ENCODE measurements around the gene CGB5. TPM values are rescaled to one million over a fixed set of nuclear protein-coding genes. Genes with fewer than 3 reads are reported as not detected.

CGB5 gene
- total and polyA plus RNA-seq, 2 donors (not counting 1 experiment from before 2014, with no cell fraction given), result not detected

DNA sequence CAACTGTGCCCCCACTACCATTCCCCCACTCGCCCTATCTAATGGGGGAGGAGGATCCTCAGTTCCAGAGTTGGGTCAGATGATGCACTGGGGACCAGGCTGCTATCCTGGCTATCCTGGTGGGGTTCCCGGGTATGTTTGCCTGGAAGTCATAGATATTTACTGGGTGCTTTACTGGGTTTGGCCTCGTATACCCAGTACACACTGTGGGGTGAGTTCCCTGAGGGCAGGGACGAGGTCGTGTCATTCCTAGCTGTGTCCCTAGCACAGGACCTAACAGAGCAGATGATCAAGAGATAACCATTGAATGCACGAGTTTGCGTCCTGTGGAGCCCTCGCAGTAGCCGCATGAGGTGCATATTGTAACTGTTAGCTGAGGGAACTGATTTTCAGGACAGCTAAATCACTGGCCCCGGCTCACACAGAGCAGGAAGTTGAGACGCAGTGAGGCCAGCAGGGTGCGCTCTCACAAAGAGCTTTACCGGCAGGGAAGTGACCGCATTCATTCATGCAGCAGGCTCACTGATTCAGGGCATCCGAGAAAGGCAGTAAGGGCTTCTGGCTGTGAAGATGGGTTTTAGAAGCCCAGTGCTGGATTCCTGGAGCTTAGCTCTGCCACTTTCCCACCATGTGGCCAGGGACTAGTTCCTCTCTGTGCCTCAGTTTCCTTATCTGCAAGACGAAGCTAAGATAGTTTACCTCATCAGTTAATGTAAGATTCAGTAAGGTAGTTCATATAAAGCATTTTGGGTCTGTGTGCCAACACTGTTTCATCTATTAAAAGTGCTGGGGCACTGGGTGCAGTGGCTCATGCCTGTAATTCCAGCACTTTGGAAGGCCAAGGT, 43.9 kb upstream of the CGB5 start:
- intact Hi-C loops (cut with micrococcal nuclease), result loop anchor here (10.0 kb wide), 1 partner anchor 115 kb away; the partner anchor contains the start of genes C19orf73, LIN7B and PPFIA3
- TF ChIP-seq, protein P1, sequence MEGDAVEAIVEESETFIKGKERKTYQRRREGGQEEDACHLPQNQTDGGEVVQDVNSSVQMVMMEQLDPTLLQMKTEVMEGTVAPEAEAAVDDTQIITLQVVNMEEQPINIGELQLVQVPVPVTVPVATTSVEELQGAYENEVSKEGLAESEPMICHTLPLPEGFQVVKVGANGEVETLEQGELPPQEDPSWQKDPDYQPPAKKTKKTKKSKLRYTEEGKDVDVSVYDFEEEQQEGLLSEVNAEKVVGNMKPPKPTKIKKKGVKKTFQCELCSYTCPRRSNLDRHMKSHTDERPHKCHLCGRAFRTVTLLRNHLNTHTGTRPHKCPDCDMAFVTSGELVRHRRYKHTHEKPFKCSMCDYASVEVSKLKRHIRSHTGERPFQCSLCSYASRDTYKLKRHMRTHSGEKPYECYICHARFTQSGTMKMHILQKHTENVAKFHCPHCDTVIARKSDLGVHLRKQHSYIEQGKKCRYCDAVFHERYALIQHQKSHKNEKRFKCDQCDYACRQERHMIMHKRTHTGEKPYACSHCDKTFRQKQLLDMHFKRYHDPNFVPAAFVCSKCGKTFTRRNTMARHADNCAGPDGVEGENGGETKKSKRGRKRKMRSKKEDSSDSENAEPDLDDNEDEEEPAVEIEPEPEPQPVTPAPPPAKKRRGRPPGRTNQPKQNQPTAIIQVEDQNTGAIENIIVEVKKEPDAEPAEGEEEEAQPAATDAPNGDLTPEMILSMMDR (IDR thresholded peaks at IDR 0.05), result peak; percentile 75
- TF ChIP-seq EZH2 (IDR thresholded peaks at IDR 0.05; ENCODE audit: borderline replicate concordance, insufficient read depth, low read depth, low read length, poor library complexity, severe bottlenecking), result no peak
- H3K79me2 ChIP-seq (ENCODE audit: control insufficient read depth, insufficient read depth, low read length), result peaks cover 42% of the 10 kb centered on the region

DNA sequence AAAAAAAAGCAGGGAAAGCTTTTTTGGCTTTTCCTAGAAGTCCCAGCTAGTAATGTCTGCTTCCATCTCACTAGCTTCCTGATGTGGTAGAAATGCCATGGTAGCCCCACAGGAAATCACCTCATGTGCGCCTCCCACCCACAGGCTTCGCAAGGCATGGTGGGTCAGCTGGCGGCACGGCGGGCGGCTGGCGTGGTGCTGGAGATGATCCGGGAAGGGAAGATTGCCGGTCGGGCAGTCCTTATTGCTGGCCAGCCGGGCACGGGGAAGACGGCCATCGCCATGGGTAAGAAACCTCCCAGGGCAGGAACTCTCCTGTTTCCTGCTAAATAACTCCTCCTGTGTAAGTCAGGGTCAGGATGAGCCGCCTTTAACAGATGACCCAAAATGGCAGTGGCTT, 39.5 kb upstream of the CGB5 start:
- no peak for DNase-seq
- Histone ChIP-seq H3K4me2 (replicated peaks; ENCODE audit: low read depth, low read length, poor library complexity, severe bottlenecking) (no peak overlapping the region), H3K9me3 (ENCODE audit: control extremely low read depth in 1 of 3, control insufficient read depth in 2 of 3, insufficient read depth in 1 of 3, low read length in 2 of 3) (no peaks in the 10 kb centered on the region), H4K20me1 (ENCODE audit: control insufficient read depth, insufficient read depth, low read length, poor library complexity, severe bottlenecking) (peaks cover 6% of the 10 kb centered on the region), H3K27me3 (replicated peaks in 1 of 4; ENCODE audit: control extremely low read depth in 1 of 4, control insufficient read depth in 3 of 4, insufficient read depth in 4 of 4, low read length in 3 of 4) (no peaks in the 10 kb centered on the region), H3K27ac (ENCODE audit: low read length in 2 of 2) (no peak overlapping the region), H3K9ac (ENCODE audit: low read length) (no peak overlapping the region), H2AFZ (ENCODE audit: insufficient read depth, low read depth, low read length, poor library complexity, severe bottlenecking) (no peak overlapping the region), H3K79me2 (ENCODE audit: control insufficient read depth, insufficient read depth, low read length) (peaks cover 4% of the 10 kb centered on the region), H3K4me3 (ENCODE audit: control extremely low read depth in 1 of 5, extremely low read depth in 1 of 5, insufficient read depth in 1 of 5, low read depth in 2 of 5, low read length in 4 of 5) (no peak overlapping the region), H3K36me3 (replicated peaks in 1 of 2; ENCODE audit: control extremely low read depth in 1 of 2, control insufficient read depth in 1 of 2, extremely low read depth in 1 of 2, insufficient read depth in 2 of 2, low read length in 1 of 2) (peaks cover 0 to 39% of the 10 kb centered on the region in 2 experiments), H3K4me1 (ENCODE audit: control insufficient read depth in 2 of 2, insufficient read depth in 2 of 2, low read length in 2 of 2) (peaks cover 0 to 6% of the 10 kb centered on the region in 2 donors)
- 100% methylated on average over 7 of the region's 15 CpGs for WGBS (ENCODE audit: insufficient coverage)
- no peaks in the 10 kb centered on the region for H3K9me3 Mint-ChIP-seq (ENCODE audit: insufficient read depth)
- ChIA-PET CTCF (interaction anchor here (0.7 to 1.0 kb wide), 3 partner anchors 15 to 214 kb away, joined by 3 to 5 read pairs (median 3); no protein-coding TSS in a partner anchor), POLR2A (no interaction called here)
- ATAC-seq (ENCODE audit: low read depth), result no peak
- TF ChIP-seq, protein P1 (IDR thresholded peaks at IDR 0.05), result no peak
- TF ChIP-seq EZH2 (IDR thresholded peaks at IDR 0.05; ENCODE audit: borderline replicate concordance, insufficient read depth, low read depth, low read length, poor library complexity, severe bottlenecking), result no peak
- no peak overlapping the region for H3K27ac Mint-ChIP-seq
- peaks cover 5% of the 10 kb centered on the region for H3K4me1 Mint-ChIP-seq
- intact Hi-C loops (cut with micrococcal nuclease), result no loop called here
- no peak overlapping the region for H3K4me3 Mint-ChIP-seq
- H3K27me3 Mint-ChIP-seq, result no peaks in the 10 kb centered on the region

More for the DNA sequence above, 43.9 kb upstream of the CGB5 start:
- no peaks in the 10 kb centered on the region for H3K27me3 Mint-ChIP-seq
- POLR2A ChIA-PET, result interaction anchor here (0.5 to 1.2 kb wide), 3 partner anchors 18 to 208 kb away, joined by 3 read pairs; no protein-coding TSS in a partner anchor
- H3K9me3 Mint-ChIP-seq (ENCODE audit: insufficient read depth), result no peaks in the 10 kb centered on the region
- H3K9ac ChIP-seq (ENCODE audit: low read length), result no peak overlapping the region
- H3K27me3 ChIP-seq (replicated peaks in 1 of 4; ENCODE audit: control extremely low read depth in 1 of 4, control insufficient read depth in 3 of 4, insufficient read depth in 4 of 4, low read length in 3 of 4), result no peaks in the 10 kb centered on the region
- CTCF ChIA-PET, result interaction anchor here (0.8 to 1.8 kb wide), 16 partner anchors 9 to 889 kb away, joined by 3 to 10 read pairs (median 4); partner anchors contain the start of gene PLA2G4C
- no peak overlapping the region for H3K4me3 ChIP-seq (ENCODE audit: control extremely low read depth in 1 of 5, extremely low read depth in 1 of 5, insufficient read depth in 1 of 5, low read depth in 2 of 5, low read length in 4 of 5)
- WGBS (ENCODE audit: insufficient coverage), result 70% methylated on average over 15 of the region's 16 CpGs
- DNase-seq (peak; percentile 68), ATAC-seq (ENCODE audit: low read depth) (peak; percentile 75)
- H3K4me1 Mint-ChIP-seq, result peaks cover 11% of the 10 kb centered on the region
- H3K36me3 ChIP-seq (replicated peaks in 1 of 2; ENCODE audit: control extremely low read depth in 1 of 2, control insufficient read depth in 1 of 2, extremely low read depth in 1 of 2, insufficient read depth in 2 of 2, low read length in 1 of 2), result peaks cover 0 to 14% of the 10 kb centered on the region in 2 experiments
- H3K27ac ChIP-seq (ENCODE audit: low read length in 2 of 2), result no peak overlapping the region
- H2AFZ ChIP-seq (ENCODE audit: insufficient read depth, low read depth, low read length, poor library complexity, severe bottlenecking), result no peak overlapping the region
- H3K27ac Mint-ChIP-seq, result no peak overlapping the region
- H3K4me1 ChIP-seq (ENCODE audit: control insufficient read depth in 2 of 2, insufficient read depth in 2 of 2, low read length in 2 of 2), result peaks cover 0 to 11% of the 10 kb centered on the region in 2 donors
- H3K4me2 ChIP-seq (replicated peaks; ENCODE audit: low read depth, low read length, poor library complexity, severe bottlenecking), result no peak overlapping the region
- H3K4me3 Mint-ChIP-seq, result no peak overlapping the region
- no peaks in the 10 kb centered on the region for H3K9me3 ChIP-seq (ENCODE audit: control extremely low read depth in 1 of 3, control insufficient read depth in 2 of 3, insufficient read depth in 1 of 3, low read length in 2 of 3)
- peaks cover 20% of the 10 kb centered on the region for H4K20me1 ChIP-seq (ENCODE audit: control insufficient read depth, insufficient read depth, low read length, poor library complexity, severe bottlenecking)
